Neural progenitor cell (in vitro differentiated cells): ENCODE measurements around the gene MYD88.

Source experiments
- CTCF ChIP-seq: fragments of 200-600 bp; sonication (generic); IDR thresholded peaks from 2 replicates; pipeline ENCODE4 v1.5.1; 2017; ENCODE audit warnings: antibody characterized with exemption, mild to moderate bottlenecking
- EZH2 ChIP-seq: fragments of 200-600 bp; sonication (generic); IDR thresholded peaks from 2 replicates; pipeline ENCODE4 v1.6.1; 2017; ENCODE audit warnings: antibody characterized with exemption, mild to moderate bottlenecking, moderate library complexity

- TF ChIP-seq EZH2 (no peak), CTCF (no peak)
Measured at GRCh38 chr3:38118421-38119247, 19.8 kb upstream of the MYD88 start.
